ENCODE data around the gene DPP6.

The DPP6 gene

DNA sequence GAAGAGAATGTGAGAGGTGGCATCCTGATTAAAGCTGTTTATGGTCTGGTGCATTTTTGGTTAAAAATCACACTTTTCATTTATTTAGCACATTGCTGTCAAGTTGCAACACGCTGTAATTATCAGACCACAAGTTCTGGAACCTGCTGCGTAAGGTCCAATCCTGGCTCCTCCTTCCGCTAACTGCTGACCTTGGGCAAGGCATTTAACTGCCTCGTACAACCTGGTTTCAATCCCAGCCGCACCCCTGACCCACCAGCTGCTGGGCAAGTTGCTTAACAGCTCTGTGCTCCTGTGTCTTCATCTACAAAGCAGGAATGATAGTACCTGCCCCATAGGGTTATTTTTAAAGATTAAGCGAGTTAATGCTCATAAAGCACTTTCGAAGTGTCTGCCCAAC, 668.9 kb downstream of the DPP6 start:
- TF ChIP-seq FOXM1 (IDR thresholded peaks at IDR 0.05; ENCODE audit: borderline replicate concordance, low read depth) (no peak), CREB1 (IDR thresholded peaks at IDR 0.05; ENCODE audit: low read depth) (no peak), YY1 (IDR thresholded peaks at IDR 0.05; ENCODE audit: low read depth) (no peak), TAF1 (IDR thresholded peaks at IDR 0.05; ENCODE audit: low read depth) (no peak), TCF12 (IDR thresholded peaks at IDR 0.05; ENCODE audit: low read depth) (no peak), NFIC (IDR thresholded peaks at IDR 0.05) (no peak), ZBTB7A (IDR thresholded peaks at IDR 0.05; ENCODE audit: low read depth) (no peak), EGR1 (IDR thresholded peaks at IDR 0.05) (no peak), TEAD4 (IDR thresholded peaks at IDR 0.05) (no peak), RAD21 (IDR thresholded peaks at IDR 0.05; ENCODE audit: low read depth) (no peak), CEBPB (IDR thresholded peaks at IDR 0.05) (no peak), EP300 (IDR thresholded peaks at IDR 0.05; ENCODE audit: borderline replicate concordance) (no peak)
- TF ChIP-seq, protein P1, sequence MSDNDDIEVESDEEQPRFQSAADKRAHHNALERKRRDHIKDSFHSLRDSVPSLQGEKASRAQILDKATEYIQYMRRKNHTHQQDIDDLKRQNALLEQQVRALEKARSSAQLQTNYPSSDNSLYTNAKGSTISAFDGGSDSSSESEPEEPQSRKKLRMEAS (IDR thresholded peaks at IDR 0.05) = no peak
- TF ChIP-seq, protein P2, sequence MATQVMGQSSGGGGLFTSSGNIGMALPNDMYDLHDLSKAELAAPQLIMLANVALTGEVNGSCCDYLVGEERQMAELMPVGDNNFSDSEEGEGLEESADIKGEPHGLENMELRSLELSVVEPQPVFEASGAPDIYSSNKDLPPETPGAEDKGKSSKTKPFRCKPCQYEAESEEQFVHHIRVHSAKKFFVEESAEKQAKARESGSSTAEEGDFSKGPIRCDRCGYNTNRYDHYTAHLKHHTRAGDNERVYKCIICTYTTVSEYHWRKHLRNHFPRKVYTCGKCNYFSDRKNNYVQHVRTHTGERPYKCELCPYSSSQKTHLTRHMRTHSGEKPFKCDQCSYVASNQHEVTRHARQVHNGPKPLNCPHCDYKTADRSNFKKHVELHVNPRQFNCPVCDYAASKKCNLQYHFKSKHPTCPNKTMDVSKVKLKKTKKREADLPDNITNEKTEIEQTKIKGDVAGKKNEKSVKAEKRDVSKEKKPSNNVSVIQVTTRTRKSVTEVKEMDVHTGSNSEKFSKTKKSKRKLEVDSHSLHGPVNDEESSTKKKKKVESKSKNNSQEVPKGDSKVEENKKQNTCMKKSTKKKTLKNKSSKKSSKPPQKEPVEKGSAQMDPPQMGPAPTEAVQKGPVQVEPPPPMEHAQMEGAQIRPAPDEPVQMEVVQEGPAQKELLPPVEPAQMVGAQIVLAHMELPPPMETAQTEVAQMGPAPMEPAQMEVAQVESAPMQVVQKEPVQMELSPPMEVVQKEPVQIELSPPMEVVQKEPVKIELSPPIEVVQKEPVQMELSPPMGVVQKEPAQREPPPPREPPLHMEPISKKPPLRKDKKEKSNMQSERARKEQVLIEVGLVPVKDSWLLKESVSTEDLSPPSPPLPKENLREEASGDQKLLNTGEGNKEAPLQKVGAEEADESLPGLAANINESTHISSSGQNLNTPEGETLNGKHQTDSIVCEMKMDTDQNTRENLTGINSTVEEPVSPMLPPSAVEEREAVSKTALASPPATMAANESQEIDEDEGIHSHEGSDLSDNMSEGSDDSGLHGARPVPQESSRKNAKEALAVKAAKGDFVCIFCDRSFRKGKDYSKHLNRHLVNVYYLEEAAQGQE (IDR thresholded peaks at IDR 0.05; ENCODE audit: low read depth) = no peak
- TF ChIP-seq, protein P3, sequence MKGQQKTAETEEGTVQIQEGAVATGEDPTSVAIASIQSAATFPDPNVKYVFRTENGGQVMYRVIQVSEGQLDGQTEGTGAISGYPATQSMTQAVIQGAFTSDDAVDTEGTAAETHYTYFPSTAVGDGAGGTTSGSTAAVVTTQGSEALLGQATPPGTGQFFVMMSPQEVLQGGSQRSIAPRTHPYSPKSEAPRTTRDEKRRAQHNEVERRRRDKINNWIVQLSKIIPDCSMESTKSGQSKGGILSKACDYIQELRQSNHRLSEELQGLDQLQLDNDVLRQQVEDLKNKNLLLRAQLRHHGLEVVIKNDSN (IDR thresholded peaks at IDR 0.05) = no peak

DNA sequence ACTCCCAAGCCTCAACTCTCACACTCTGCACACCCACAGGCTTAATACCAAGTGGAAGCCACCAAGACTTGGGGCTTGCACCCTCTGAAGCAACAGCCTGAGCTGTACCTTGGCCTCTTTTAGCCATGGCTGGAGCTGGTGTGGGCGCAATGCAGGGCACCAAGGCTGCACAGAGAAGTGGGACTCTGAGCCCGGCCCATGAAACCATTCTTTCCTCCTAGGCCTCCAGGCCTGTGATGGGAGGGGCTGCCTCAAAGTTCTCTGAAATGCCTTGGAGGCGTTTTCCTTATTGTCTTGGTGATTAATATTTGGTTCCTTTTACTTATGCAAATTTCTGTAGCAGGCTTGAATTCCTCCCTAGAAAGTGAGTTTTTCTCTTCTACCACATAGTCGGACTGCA, 674.2 kb downstream of the DPP6 start:
- TF ChIP-seq ZBTB7A (IDR thresholded peaks at IDR 0.05; ENCODE audit: low read depth) (no peak), FOXM1 (IDR thresholded peaks at IDR 0.05; ENCODE audit: borderline replicate concordance, low read depth) (no peak), TEAD4 (IDR thresholded peaks at IDR 0.05) (no peak), EP300 (IDR thresholded peaks at IDR 0.05; ENCODE audit: borderline replicate concordance) (no peak), TCF12 (IDR thresholded peaks at IDR 0.05; ENCODE audit: low read depth) (no peak), EGR1 (IDR thresholded peaks at IDR 0.05) (no peak), RAD21 (IDR thresholded peaks at IDR 0.05; ENCODE audit: low read depth) (no peak), NFIC (IDR thresholded peaks at IDR 0.05) (no peak)
- TF ChIP-seq, protein P1 (IDR thresholded peaks at IDR 0.05) = no peak
- TF ChIP-seq, protein P2 (IDR thresholded peaks at IDR 0.05; ENCODE audit: low read depth) = no peak

DNA sequence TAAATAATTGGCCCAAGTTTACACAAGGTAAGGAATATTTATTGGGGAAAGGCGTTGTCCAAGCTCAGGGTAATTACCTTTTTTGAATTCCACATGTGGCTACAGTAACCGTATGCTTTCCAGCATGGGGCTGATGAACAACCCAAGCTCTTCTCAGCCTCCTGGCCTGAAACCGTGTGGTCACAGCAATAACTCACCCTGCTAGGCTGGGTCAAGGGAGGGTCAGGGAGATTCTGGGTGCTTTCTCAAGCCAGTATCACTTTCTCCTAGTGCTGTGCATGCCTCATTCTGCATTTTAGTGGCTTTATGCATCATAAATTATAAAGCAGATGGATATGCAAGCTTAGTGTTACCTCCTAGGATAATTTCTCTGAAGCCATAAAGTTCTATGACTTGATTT, 676.9 kb downstream of the DPP6 start:
- TF ChIP-seq CREB1 (IDR thresholded peaks at IDR 0.05; ENCODE audit: low read depth) (no peak), EP300 (IDR thresholded peaks at IDR 0.05; ENCODE audit: borderline replicate concordance) (no peak), TEAD4 (IDR thresholded peaks at IDR 0.05) (no peak), FOXM1 (IDR thresholded peaks at IDR 0.05; ENCODE audit: borderline replicate concordance, low read depth) (no peak), CEBPB (IDR thresholded peaks at IDR 0.05) (no peak), RAD21 (IDR thresholded peaks at IDR 0.05; ENCODE audit: low read depth) (no peak), YY1 (IDR thresholded peaks at IDR 0.05; ENCODE audit: low read depth) (no peak), NFIC (IDR thresholded peaks at IDR 0.05) (no peak), EGR1 (IDR thresholded peaks at IDR 0.05) (no peak), TAF1 (IDR thresholded peaks at IDR 0.05; ENCODE audit: low read depth) (no peak), ZBTB7A (IDR thresholded peaks at IDR 0.05; ENCODE audit: low read depth) (no peak), TCF12 (IDR thresholded peaks at IDR 0.05; ENCODE audit: low read depth) (no peak)
- TF ChIP-seq, protein P3 (IDR thresholded peaks at IDR 0.05) = no peak
- TF ChIP-seq, protein P2 (IDR thresholded peaks at IDR 0.05; ENCODE audit: low read depth) = no peak
- TF ChIP-seq, protein P1 (IDR thresholded peaks at IDR 0.05) = no peak

DNA sequence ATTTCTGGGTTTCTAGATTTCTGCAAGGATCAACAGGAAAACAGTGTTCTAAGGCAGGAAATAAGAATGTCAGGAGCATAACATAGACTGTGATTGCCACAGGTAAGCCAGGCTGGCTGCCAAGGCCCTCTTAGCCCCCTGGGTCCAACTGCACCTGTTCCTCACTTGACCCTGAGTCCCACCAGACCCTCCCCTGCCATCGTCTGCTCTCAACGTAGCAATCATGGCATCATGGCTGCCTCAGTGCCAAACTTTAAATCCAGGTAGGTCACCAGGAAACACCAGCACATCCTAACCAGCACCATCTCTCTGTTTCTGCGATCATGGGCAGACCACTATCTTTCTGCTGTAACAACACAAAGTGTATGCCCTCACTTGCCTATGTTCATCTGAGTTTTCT, 683.6 kb downstream of the DPP6 start:
- TF ChIP-seq EP300 (IDR thresholded peaks at IDR 0.05; ENCODE audit: borderline replicate concordance) (no peak), CEBPB (IDR thresholded peaks at IDR 0.05) (no peak), RAD21 (IDR thresholded peaks at IDR 0.05; ENCODE audit: low read depth) (no peak), NFIC (IDR thresholded peaks at IDR 0.05) (no peak), TEAD4 (IDR thresholded peaks at IDR 0.05) (no peak), ZBTB7A (IDR thresholded peaks at IDR 0.05; ENCODE audit: low read depth) (no peak), TAF1 (IDR thresholded peaks at IDR 0.05; ENCODE audit: low read depth) (no peak), TCF12 (IDR thresholded peaks at IDR 0.05; ENCODE audit: low read depth) (no peak), YY1 (IDR thresholded peaks at IDR 0.05; ENCODE audit: low read depth) (no peak), FOXM1 (IDR thresholded peaks at IDR 0.05; ENCODE audit: borderline replicate concordance, low read depth) (no peak)
- TF ChIP-seq, protein P2 (IDR thresholded peaks at IDR 0.05; ENCODE audit: low read depth) = no peak
- TF ChIP-seq, protein P3 (IDR thresholded peaks at IDR 0.05) = no peak

All from Ishikawa (cell line).